Naive thymus-derived CD4-positive, alpha-beta T cell (primary cell): Measurements from ENCODE around the gene EFCAB12. TPM values are rescaled to one million over a fixed set of nuclear protein-coding genes. Genes with fewer than 3 reads are reported as not detected.
"Not testable (repeated sequence)": the region's sequence is repeated elsewhere in the genome, so short reads cannot be mapped to it uniquely, and the experiment has no call there.

Source experiments
- ATAC-seq: fragments of 150-1000 bp; cut with Tn5 transposase; 2 replicates; pipeline ENCODE4 v1.10.0; 2021; ENCODE audit warnings: mild to moderate bottlenecking, moderate library complexity
- CTCF ChIA-PET: fragments of 350-600 bp; sonication (Branson Sonifier 250); formaldehyde crosslinking; loops from one replicate; lab custom pipeline; 2021; ENCODE audit warnings: antibody characterized with exemption; lab: Charles Lee
- POLR2A ChIA-PET: fragments of 350-600 bp; sonication (Branson Sonifier 250); formaldehyde crosslinking; loops from one replicate; lab custom pipeline; 2021; ENCODE audit warnings: antibody characterized with exemption, inconsistent platforms; lab: Charles Lee
- DNase-seq, 9 donors: peaks; one replicate each; pipeline versions ENCODE4 v3.0.0 to v3.0.0-alpha.2; 2020 to 2022; ENCODE audit warnings: mixed read lengths in 1 of 9
- H3K27ac ChIP-seq: one replicate; pipeline ENCODE4 v1.7.0; 2013; ENCODE audit warnings: mild to moderate bottlenecking, low read depth, low read length, moderate library complexity
- H3K27me3 ChIP-seq, 2 donors: one replicate each; pipeline ENCODE4 v1.7.0; 2013; ENCODE audit warnings: low read length in 2 of 2, mild to moderate bottlenecking in 2 of 2, moderate library complexity in 2 of 2; ENCODE audit not compliant: control insufficient read depth in 2 of 2, insufficient read depth in 2 of 2
- H3K36me3 ChIP-seq, 3 experiments: 1 replicate in 2 of 3; 2 replicates in 1 of 3; pipeline ENCODE4 v1.7.0; 2013; ENCODE audit warnings: low read length in 3 of 3, mild to moderate bottlenecking in 3 of 3, moderate library complexity in 1 of 3; ENCODE audit not compliant: insufficient read depth in 3 of 3, control insufficient read depth in 2 of 3
- H3K4me1 ChIP-seq, 2 donors: one replicate each; pipeline ENCODE4 v1.7.0; 2013; ENCODE audit warnings: low read length in 2 of 2, mild to moderate bottlenecking in 2 of 2, moderate library complexity in 1 of 2; ENCODE audit not compliant: control insufficient read depth in 2 of 2, insufficient read depth in 2 of 2
- H3K4me3 ChIP-seq: 2 replicates; pipeline ENCODE4 v1.7.0; 2013; ENCODE audit warnings: mild to moderate bottlenecking, low read length
- H3K9me3 ChIP-seq, 3 experiments: 1 replicate in 2 of 3; 2 replicates in 1 of 3; pipeline ENCODE4 v1.7.0; 2013; ENCODE audit warnings: low read length in 3 of 3; ENCODE audit not compliant: control insufficient read depth in 2 of 3
- H3K27ac Mint-ChIP-seq, 9 donors: one replicate each; pipeline ENCODE4 v1.8.0; 2020 to 2022; ENCODE audit warnings: mixed read lengths in 9 of 9, mild to moderate bottlenecking in 8 of 9, moderate library complexity in 5 of 9, inconsistent platforms in 2 of 9
- H3K27me3 Mint-ChIP-seq, 5 donors: one replicate each; pipeline ENCODE4 v1.8.0; 2021 to 2022; ENCODE audit warnings: mixed read lengths in 5 of 5, mild to moderate bottlenecking in 1 of 5
- H3K36me3 Mint-ChIP-seq, 5 donors: one replicate each; pipeline ENCODE4 v1.8.0; 2020 to 2022; ENCODE audit warnings: mixed read lengths in 5 of 5, mild to moderate bottlenecking in 3 of 5, inconsistent platforms in 1 of 5
- H3K4me1 Mint-ChIP-seq, 7 donors: one replicate each; pipeline ENCODE4 v1.8.0; 2020 to 2022; ENCODE audit warnings: mixed read lengths in 7 of 7, mild to moderate bottlenecking in 3 of 7, inconsistent platforms in 1 of 7
- H3K4me3 Mint-ChIP-seq, 10 donors: one replicate each; pipeline ENCODE4 v1.8.0; 2020 to 2022; ENCODE audit warnings: mild to moderate bottlenecking in 10 of 10, mixed read lengths in 10 of 10, moderate library complexity in 6 of 10, inconsistent platforms in 2 of 10
- H3K9me3 Mint-ChIP-seq, 11 donors: one replicate each; pipeline ENCODE4 v1.8.0; 2020 to 2022; ENCODE audit warnings: mixed read lengths in 11 of 11, mild to moderate bottlenecking in 4 of 11, inconsistent platforms in 1 of 11, moderate library complexity in 1 of 11
- intact Hi-C, 2 donors: fragments of 100-400 bp; cut with micrococcal nuclease; formaldehyde crosslinking; loops; one replicate each; pipeline ENCODE4 v1.15.1; 2023
- polyA plus RNA-seq, 2 donors: library from polyadenylated mRNA; unstranded; fragments of 300-500 nt; fragmentation: Illumina TruSeq; gene quantifications; one replicate each; pipeline ENCODE4 v1.2.3, GENCODE V29; 2021
- total RNA-seq, 6 experiments: library from RNA in 5 of 6; stranded (reverse) in 5 of 6; gene quantifications; 1 replicate in 5 of 6; 2 replicates in 1 of 6; pipeline ENCODE4 v1.2.3 and lab custom pipeline; 2021 to 2026

Gene EFCAB12
- total and polyA plus RNA-seq, 7 experiments from 2014 or later, result 0.31 to 2.7 (median 2.1) TPM; not detected in 1

GRCh38 chr3:129367821-129368220 is 60.6 kb downstream of the EFCAB12 start:
- intact Hi-C loops, result no loop called here
- no peaks in the 10 kb centered on the region for H3K27me3 ChIP-seq
- H3K4me1 ChIP-seq, result no peaks in the 10 kb centered on the region
- H3K9me3 ChIP-seq, result no peaks in the 10 kb centered on the region
- no peaks in the 10 kb centered on the region for H3K36me3 ChIP-seq
- Mint-ChIP-seq H3K4me3 (no peak overlapping the region), H3K4me1 (peaks cover 0 to 1% (median 0%) of the 10 kb centered on the region in 7 donors), H3K36me3 (no peaks in the 10 kb centered on the region), H3K9me3 (no peaks in the 10 kb centered on the region), H3K27ac (no peak overlapping the region), H3K27me3 (no peaks in the 10 kb centered on the region)
- no peak overlapping the region for H3K4me3 ChIP-seq
- ATAC-seq, result no peak
- POLR2A ChIA-PET, result no interaction called here
- no peak for DNase-seq
- H3K27ac ChIP-seq, result no peak overlapping the region
- CTCF ChIA-PET, result no interaction called here

- intact Hi-C loops, result no loop called here
- Mint-ChIP-seq H3K9me3 (no peaks in the 10 kb centered on the region), H3K4me1 (peaks cover 0 to 1% (median 0%) of the 10 kb centered on the region in 7 donors), H3K4me3 (no peak overlapping the region), H3K27ac (no peak overlapping the region), H3K36me3 (no peaks in the 10 kb centered on the region), H3K27me3 (no peaks in the 10 kb centered on the region)
- no peaks in the 10 kb centered on the region for H3K9me3 ChIP-seq
- CTCF ChIA-PET, result no interaction called here
- DNase-seq (no peak), ATAC-seq (no peak)
- H3K27ac ChIP-seq, result no peak overlapping the region
- POLR2A ChIA-PET, result no interaction called here
- no peaks in the 10 kb centered on the region for H3K27me3 ChIP-seq
- H3K4me3 ChIP-seq, result no peak overlapping the region
- H3K36me3 ChIP-seq, result no peaks in the 10 kb centered on the region
- no peaks in the 10 kb centered on the region for H3K4me1 ChIP-seq
Measured at GRCh38 chr3:129366312-129366831, 62.1 kb downstream of the EFCAB12 start.

GRCh38 chr3:129365296-129366136 is 62.9 kb downstream of the EFCAB12 start:
- Histone ChIP-seq H3K4me3 (no peak overlapping the region), H3K27me3 (no peaks in the 10 kb centered on the region), H3K9me3 (no peaks in the 10 kb centered on the region), H3K4me1 (no peaks in the 10 kb centered on the region), H3K27ac (no peak overlapping the region), H3K36me3 (no peaks in the 10 kb centered on the region)
- no peak for DNase-seq
- Mint-ChIP-seq H3K4me1 (peaks cover 0 to 1% (median 0%) of the 10 kb centered on the region in 7 donors), H3K27ac (no peak overlapping the region), H3K4me3 (no peak overlapping the region), H3K27me3 (no peaks in the 10 kb centered on the region), H3K36me3 (no peaks in the 10 kb centered on the region), H3K9me3 (no peaks in the 10 kb centered on the region)
- intact Hi-C loops, result no loop called here
- ChIA-PET CTCF (no interaction called here), POLR2A (no interaction called here)
- ATAC-seq, result no peak

- H3K36me3 Mint-ChIP-seq, ATAC-seq, H3K4me3 Mint-ChIP-seq, H3K4me1 ChIP-seq, H3K27ac ChIP-seq, H3K27ac Mint-ChIP-seq, DNase-seq, H3K4me1 Mint-ChIP-seq, intact Hi-C loops, H3K27me3 Mint-ChIP-seq, H3K4me3 ChIP-seq, H3K27me3 ChIP-seq, CTCF ChIA-PET, H3K9me3 Mint-ChIP-seq, H3K9me3 ChIP-seq, H3K36me3 ChIP-seq, POLR2A ChIA-PET: not testable (repeated sequence)
Measured at GRCh38 chr3:129364811-129365210, 63.6 kb downstream of the EFCAB12 start.

GRCh38 chr3:129363356-129363755 is 65.1 kb downstream of the EFCAB12 start:
- H3K9me3 Mint-ChIP-seq, H3K4me1 Mint-ChIP-seq: not testable (repeated sequence)

GRCh38 chr3:129360705-129361460 is 67.6 kb downstream of the EFCAB12 start:
- Mint-ChIP-seq H3K36me3 (no peaks in the 10 kb centered on the region), H3K4me3 (no peak overlapping the region), H3K4me1 (peaks cover 0 to 1% (median 0%) of the 10 kb centered on the region in 7 donors), H3K27me3 (no peaks in the 10 kb centered on the region), H3K9me3 (no peaks in the 10 kb centered on the region), H3K27ac (no peak overlapping the region)
- Histone ChIP-seq H3K9me3 (no peaks in the 10 kb centered on the region), H3K4me3 (no peak overlapping the region), H3K27ac (no peak overlapping the region), H3K36me3 (no peaks in the 10 kb centered on the region), H3K4me1 (no peaks in the 10 kb centered on the region), H3K27me3 (no peaks in the 10 kb centered on the region)
- DNase-seq, result no peak
- CTCF ChIA-PET, result no interaction called here
- POLR2A ChIA-PET, result no interaction called here
- no peak for ATAC-seq
- intact Hi-C loops, result no loop called here

More at GRCh38 chr3:129363356-129363755, 65.1 kb downstream of the EFCAB12 start:
- H3K36me3 ChIP-seq, DNase-seq, POLR2A ChIA-PET, H3K36me3 Mint-ChIP-seq, H3K27me3 Mint-ChIP-seq, ATAC-seq, H3K9me3 ChIP-seq, H3K4me3 Mint-ChIP-seq, H3K27me3 ChIP-seq, H3K27ac Mint-ChIP-seq, H3K4me1 ChIP-seq, H3K4me3 ChIP-seq, CTCF ChIA-PET, intact Hi-C loops, H3K27ac ChIP-seq: not testable (repeated sequence)
